ENCODE measurements around the gene DNPH1. TPM values are rescaled to one million over a fixed set of nuclear protein-coding genes. Genes with fewer than 3 reads are reported as not detected.

Gene DNPH1
- polyA plus RNA-seq, 2 of the 4 experiments (the other 2 are of a cell fraction) = 63.2 to 82.0 TPM

DNA sequence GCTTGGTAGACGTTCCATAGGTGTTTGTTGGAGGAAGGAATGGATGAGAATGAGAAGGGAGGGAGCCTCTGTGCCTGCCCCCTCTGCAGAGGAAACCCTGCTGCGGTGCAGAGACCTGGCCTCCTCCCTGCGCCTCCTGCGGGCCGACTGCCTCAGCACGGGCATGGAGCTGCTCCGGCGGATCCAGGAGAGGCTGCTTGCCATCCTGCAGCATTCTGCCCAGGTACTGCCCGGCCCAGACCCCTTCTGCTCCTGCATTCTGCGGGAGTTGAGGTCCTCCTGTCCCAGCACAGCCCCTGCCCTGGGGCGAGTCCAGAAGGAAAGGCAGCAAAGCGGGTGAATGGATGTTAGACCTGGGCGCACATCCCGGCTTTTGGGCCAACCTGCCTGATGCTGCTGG is 6.1 kb downstream of the DNPH1 start (continued):
- TF ChIP-seq CBX2 (IDR thresholded peaks at IDR 0.05; ENCODE audit: borderline replicate concordance, low read depth) = no peak
- no peak for TF ChIP-seq HEYL (CRISPR knock-in tag; IDR thresholded peaks at IDR 0.05)
- TF ChIP-seq BHLHE40 (IDR thresholded peaks at IDR 0.05; ENCODE audit: low read depth, low read length) = no peak
- no peak for TF ChIP-seq RAD21 (conservative IDR thresholded peaks at IDR 0.05 in 1 of 2, IDR thresholded peaks at IDR 0.05 in 1 of 2)
- TF ChIP-seq FOSL2 (IDR thresholded peaks at IDR 0.05) = no peak
- no peak for TF ChIP-seq FOSL2 (CRISPR knock-in tag; IDR thresholded peaks at IDR 0.05)

DNA sequence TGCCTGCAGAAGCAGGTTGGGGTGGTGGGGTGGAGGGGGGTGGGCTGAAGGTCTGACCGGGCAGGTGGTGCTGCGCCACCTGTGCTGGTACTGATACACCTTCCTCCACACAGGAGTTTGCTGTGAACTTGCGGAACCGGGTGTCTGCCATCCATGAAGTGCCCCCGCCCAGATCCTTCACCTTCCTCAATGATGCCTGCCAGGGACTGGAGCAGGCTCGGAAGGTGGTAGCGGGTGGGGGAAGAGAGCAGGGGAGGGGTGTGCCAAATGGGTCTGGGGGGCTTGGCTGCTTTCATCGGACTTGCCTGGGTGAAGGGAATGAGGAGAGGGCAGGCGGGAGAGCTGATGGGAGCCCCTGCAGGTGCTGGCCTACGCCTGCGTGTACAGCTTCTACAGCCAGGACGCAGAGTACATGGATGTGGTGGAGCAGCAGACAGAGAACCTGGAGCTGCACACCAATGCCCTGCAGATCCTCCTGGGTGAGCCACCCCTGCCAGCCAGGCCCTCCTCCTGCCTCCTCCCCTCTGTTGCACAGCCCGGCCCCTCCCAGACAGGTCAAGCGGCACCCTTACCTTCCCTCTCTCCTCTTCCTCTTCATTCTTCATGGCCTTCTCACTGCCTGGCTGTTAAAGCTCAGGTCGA is 6.7 kb downstream of the DNPH1 start:
- Histone ChIP-seq H3K4me2 (no peak overlapping the region), H3K9me3 (no peaks in the 10 kb centered on the region), H3K27ac (no peak overlapping the region), H3K4me1 (no peaks in the 10 kb centered on the region), H3K4me3 (no peak overlapping the region)
- no peak for FAIRE-seq
- ChIA-PET POLR2A (no interaction called here), CTCF (interaction anchor here (2.6 kb wide), 1 partner anchor 112 kb away, joined by 6 read pairs; no protein-coding TSS in a partner anchor)
- WGBS (ENCODE audit: missing lambda C conversion rate) = 90% methylated on average over 10 of the region's 15 CpGs
- DNase-seq (ENCODE audit: low read depth in 1 of 2, low spot score in 1 of 2) = no peak
- TF ChIP-seq HOXB13 (CRISPR knock-in tag; IDR thresholded peaks at IDR 0.05; ENCODE audit: low read depth) = no peak
- TF ChIP-seq, protein P1, sequence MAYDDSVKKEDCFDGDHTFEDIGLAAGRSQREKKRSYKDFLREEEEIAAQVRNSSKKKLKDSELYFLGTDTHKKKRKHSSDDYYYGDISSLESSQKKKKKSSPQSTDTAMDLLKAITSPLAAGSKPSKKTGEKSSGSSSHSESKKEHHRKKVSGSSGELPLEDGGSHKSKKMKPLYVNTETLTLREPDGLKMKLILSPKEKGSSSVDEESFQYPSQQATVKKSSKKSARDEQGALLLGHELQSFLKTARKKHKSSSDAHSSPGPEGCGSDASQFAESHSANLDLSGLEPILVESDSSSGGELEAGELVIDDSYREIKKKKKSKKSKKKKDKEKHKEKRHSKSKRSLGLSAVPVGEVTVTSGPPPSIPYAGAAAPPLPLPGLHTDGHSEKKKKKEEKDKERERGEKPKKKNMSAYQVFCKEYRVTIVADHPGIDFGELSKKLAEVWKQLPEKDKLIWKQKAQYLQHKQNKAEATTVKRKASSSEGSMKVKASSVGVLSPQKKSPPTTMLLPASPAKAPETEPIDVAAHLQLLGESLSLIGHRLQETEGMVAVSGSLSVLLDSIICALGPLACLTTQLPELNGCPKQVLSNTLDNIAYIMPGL (CRISPR knock-in tag; IDR thresholded peaks at IDR 0.05; ENCODE audit: borderline replicate concordance) = no peak
- no peak for TF ChIP-seq HDAC2 (IDR thresholded peaks at IDR 0.05)
- TF ChIP-seq ZC3H11A (IDR thresholded peaks at IDR 0.05) = no peak
- no peak for TF ChIP-seq MAFK (IDR thresholded peaks at IDR 0.05; ENCODE audit: partially characterized antibody)
- no peak for TF ChIP-seq CBX8 (IDR thresholded peaks at IDR 0.05)
- TF ChIP-seq, protein P2, sequence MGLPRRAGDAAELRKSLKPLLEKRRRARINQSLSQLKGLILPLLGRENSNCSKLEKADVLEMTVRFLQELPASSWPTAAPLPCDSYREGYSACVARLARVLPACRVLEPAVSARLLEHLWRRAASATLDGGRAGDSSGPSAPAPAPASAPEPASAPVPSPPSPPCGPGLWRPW (IDR thresholded peaks at IDR 0.05) = no peak
- no peak for TF ChIP-seq GATA3 (IDR thresholded peaks at IDR 0.05; ENCODE audit: borderline replicate concordance)
- TF ChIP-seq EHF (CRISPR knock-in tag; IDR thresholded peaks at IDR 0.05) = no peak
- no peak for TF ChIP-seq FOSL2 (IDR thresholded peaks at IDR 0.05)
- no peak for TF ChIP-seq FOSL2 (CRISPR knock-in tag; IDR thresholded peaks at IDR 0.05)
- no peak for TF ChIP-seq CHD2 (IDR thresholded peaks at IDR 0.05; ENCODE audit: low read length, partially characterized antibody)
- TF ChIP-seq EHMT2 (IDR thresholded peaks at IDR 0.05; ENCODE audit: low read depth) = no peak
- TF ChIP-seq, protein P3, sequence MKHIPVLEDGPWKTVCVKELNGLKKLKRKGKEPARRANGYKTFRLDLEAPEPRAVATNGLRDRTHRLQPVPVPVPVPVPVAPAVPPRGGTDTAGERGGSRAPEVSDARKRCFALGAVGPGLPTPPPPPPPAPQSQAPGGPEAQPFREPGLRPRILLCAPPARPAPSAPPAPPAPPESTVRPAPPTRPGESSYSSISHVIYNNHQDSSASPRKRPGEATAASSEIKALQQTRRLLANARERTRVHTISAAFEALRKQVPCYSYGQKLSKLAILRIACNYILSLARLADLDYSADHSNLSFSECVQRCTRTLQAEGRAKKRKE (CRISPR knock-in tag; IDR thresholded peaks at IDR 0.05; ENCODE audit: low read depth) = no peak
- no peak for TF ChIP-seq ZSCAN20 (CRISPR knock-in tag; IDR thresholded peaks at IDR 0.05)
- no peak for TF ChIP-seq NPAS2 (CRISPR knock-in tag; IDR thresholded peaks at IDR 0.05; ENCODE audit: borderline replicate concordance)
- peak in 1 of 2 experiments; percentile 30; a peak in 3 of 6 replicates for ATAC-seq

DNA sequence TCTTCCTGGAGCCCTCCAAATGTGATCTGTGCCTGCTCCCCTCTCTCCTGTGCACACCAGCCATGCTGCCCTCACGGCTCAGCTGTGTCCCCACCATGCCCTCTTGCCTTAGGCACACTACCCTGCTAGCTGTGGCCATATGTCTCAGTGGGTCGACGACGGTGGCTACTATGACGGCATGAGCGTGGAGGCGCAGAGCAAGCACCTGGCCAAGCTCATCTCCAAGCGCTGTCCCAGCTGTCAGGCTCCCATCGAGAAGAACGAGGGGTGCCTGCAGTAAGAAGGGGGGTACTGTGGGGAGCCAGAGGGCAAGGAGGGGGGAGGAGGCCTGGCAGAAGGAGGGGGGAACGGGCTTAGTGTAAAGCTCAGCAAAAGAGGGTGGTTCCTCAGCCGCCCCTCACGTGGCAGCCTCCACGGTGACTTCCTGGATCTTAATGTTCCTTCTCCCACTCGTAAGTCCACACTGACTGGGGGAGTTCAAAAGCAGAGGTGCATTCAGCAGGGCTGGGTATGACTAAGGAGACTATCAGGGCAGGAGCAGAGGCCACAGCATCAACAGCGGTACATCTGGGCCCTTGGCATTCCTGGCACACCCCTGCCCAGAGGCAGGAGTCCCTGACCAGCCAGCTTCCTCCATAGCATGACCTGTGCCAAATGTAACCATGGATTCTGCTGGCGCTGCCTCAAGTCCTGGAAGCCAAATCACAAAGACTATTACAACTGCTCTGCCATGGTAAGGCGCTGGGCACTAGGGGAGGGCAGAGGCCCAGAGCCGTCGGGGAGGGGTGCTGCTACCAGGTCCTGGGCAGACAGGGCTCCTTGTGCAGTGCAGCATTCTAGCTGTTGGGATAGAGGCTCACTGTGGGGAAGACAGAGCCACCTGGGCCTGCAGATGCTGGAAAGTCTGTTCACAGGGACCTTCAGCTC is 8.0 kb downstream of the DNPH1 start:
- ChIA-PET POLR2A (interaction anchor here (0.9 kb wide), 1 partner anchor 47 kb away, joined by 3 read pairs; no protein-coding TSS in a partner anchor), CTCF (interaction anchor here (0.6 to 5.3 kb wide), 4 partner anchors 8 to 285 kb away, joined by 3 to 38 read pairs (median 4); partner anchors contain the start of gene DNPH1)
- no peak for FAIRE-seq
- whole genome bisulfite sequencing (ENCODE audit: missing lambda C conversion rate) = 90% methylated on average over 14 of the region's 20 CpGs
- Histone ChIP-seq H3K27ac (no peak overlapping the region), H3K9me3 (no peaks in the 10 kb centered on the region), H3K4me3 (no peak overlapping the region), H3K4me1 (no peaks in the 10 kb centered on the region), H3K4me2 (no peak overlapping the region)
- ATAC-seq = peak in 1 of 2 experiments; percentile 17; a peak in 3 of 6 replicates
- no peak for DNase-seq (ENCODE audit: low read depth in 1 of 2, low spot score in 1 of 2)
- no peak for TF ChIP-seq FOSL2 (IDR thresholded peaks at IDR 0.05)
- no peak for TF ChIP-seq FOSL2 (CRISPR knock-in tag; IDR thresholded peaks at IDR 0.05)
- no peak for TF ChIP-seq POLR2A (IDR thresholded peaks at IDR 0.05; ENCODE audit: low read length)
